Heart left ventricle (tissue), 13 donors: ENCODE results near the gene ERCC2.

Source experiments
- CTCF ChIP-seq, 12 donors: fragments of 200-600 bp; sonication (generic) in 4 of 12; IDR thresholded peaks; one replicate each; pipeline versions ENCODE4 v1.5.0 to v1.8.0; 2018 to 2022; ENCODE audit warnings: antibody characterized with exemption in 12 of 12, mild to moderate bottlenecking in 5 of 12
- POLR2A ChIP-seq, 2 donors: fragments of 450-650 bp; IDR thresholded peaks; one replicate each; pipeline ENCODE4 v1.6.1; 2017; ENCODE audit warnings: antibody characterized with exemption in 2 of 2, mild to moderate bottlenecking in 2 of 2, moderate library complexity in 2 of 2
- donor health status: ischemic (EF 13 %, LVEDD 7.1; RV severe dilation, severe dysfunction).
- donor health status: DM: no; HTN: yes; CAD: no.
- donor health status: DM: no; HTN: no; CAD: no.
- donor health status: ischemic (EF 25% LVEDD 6.9; RV normal size, moderate dysfunction).
- donor health status: ischemic (EF 25% LVEDD 5.7; RV mildly dilated, moderate dysfunction).
- donor health status: ischemic (EF 35%, LVEDD 5.7; RV mildly dilated, moderate dysfunction).
- donor health status: nonischemic (EF 11% LVEDD 7.7; RV severe dilation, severe dysfunction).
- donor health status: DM: yes; HTN: yes; CAD: no.
- donor health status: PGD.
- donor health status: ischemic (EF 29% LVEDD 5.4; RV normal size, mild dysfunction).
- donor health status: nonischemic (EF 23%, LVEDD 6.1; RV moderate dilation, normal function).

GRCh38 chr19:45352914-45353796, 17.2 kb downstream of the ERCC2 start:
- TF ChIP-seq CTCF (IDR thresholded peaks at IDR 0.05) (no peak), POLR2A (IDR thresholded peaks at IDR 0.05) (no peak)
